GM12878 (cell line): ENCODE measurements around the gene CACNA2D3. TPM values are rescaled to one million over a fixed set of nuclear protein-coding genes. Genes with fewer than 3 reads are reported as not detected.

ENCODE experiments used
- ATAC-seq: fragments of 200-7000 bp; cut with Tn5 transposase; 3 replicates; pipeline ENCODE4 v1.9.1; 2020; ENCODE audit warnings: mild to moderate bottlenecking, moderate library complexity
- BruUV-seq: library from RNA; stranded (reverse); fragments of 400-500 nt; replicated peaks from 2 replicates; lab custom pipeline; 2021; lab: Mats Ljungman, UMichigan
- CTCF ChIA-PET: fragments of 300-600 bp; sonication (Branson Sonifier 250); formaldehyde crosslinking; extraction: SDS; loops from one replicate; lab custom pipeline; 2021; ENCODE audit warnings: inconsistent platforms; lab: Yijun Ruan, JAX
- POLR2A ChIA-PET: fragments of 350-600 bp; formaldehyde crosslinking; extraction: SDS; loops from one replicate; lab custom pipeline; 2021; ENCODE audit warnings: inconsistent platforms; lab: Charles Lee
- RAD21 ChIA-PET: fragments of 300-600 bp; sonication (Branson Sonifier 250); formaldehyde crosslinking; loops from one replicate; lab custom pipeline; 2023; ENCODE audit warnings: antibody characterized with exemption; ENCODE audit not compliant: unreplicated experiment; lab: Charles Lee
- SMC1A ChIA-PET: fragments of 300-600 bp; sonication (Branson Sonifier 250); formaldehyde crosslinking; loops from one replicate; lab custom pipeline; 2023; ENCODE audit not compliant: unreplicated experiment, uncharacterized antibody; lab: Charles Lee
- DNase-seq: peaks from one replicate; pipeline ENCODE4 v3.0.0-alpha.2; 2011; ENCODE audit warnings: low read depth, low spot score
- FAIRE-seq: peaks from 3 replicates; lab custom pipeline; 2011; peaks lifted over from hg19 to GRCh38; lab: Jason Lieb, UNC
- H2AFZ ChIP-seq: 2 replicates; pipeline ENCODE4 v1.6.0; 2011; ENCODE audit warnings: low read depth, low read length, control low read depth; ENCODE audit not compliant: control insufficient read depth
- H3K27ac ChIP-seq: 2 replicates; pipeline ENCODE4 v1.5.1; 2011; ENCODE audit warnings: control low read depth; ENCODE audit not compliant: control insufficient read depth, insufficient read depth
- H3K27me3 ChIP-seq, 2 experiments: replicated peaks in 1 of 2; 2 replicates each; pipeline versions ENCODE4 v1.6.0 to v1.6.1; 2011; ENCODE audit warnings: low read length in 1 of 2; ENCODE audit not compliant: control insufficient read depth in 2 of 2, insufficient read depth in 2 of 2
- H3K36me3 ChIP-seq, 2 experiments: 2 replicates each; pipeline ENCODE4 v1.5.1; 2011; ENCODE audit warnings: low read length in 1 of 2; ENCODE audit not compliant: control insufficient read depth in 2 of 2, insufficient read depth in 2 of 2
- H3K4me1 ChIP-seq: 2 replicates; pipeline ENCODE4 v1.6.1; 2011; ENCODE audit warnings: mild to moderate bottlenecking, low read length, moderate library complexity, mixed read lengths; ENCODE audit not compliant: control insufficient read depth, insufficient read depth
- H3K4me2 ChIP-seq: 2 replicates; pipeline ENCODE4 v1.6.0; 2011; ENCODE audit warnings: control low read depth; ENCODE audit not compliant: control insufficient read depth, insufficient read depth
- H3K4me3 ChIP-seq: fragments of 200-600 bp; sonication (generic); 2 replicates; pipeline ENCODE4 v1.5.1; 2016
- H3K79me2 ChIP-seq: 2 replicates; pipeline ENCODE4 v1.6.0; 2011; ENCODE audit warnings: low read length; ENCODE audit not compliant: control insufficient read depth, insufficient read depth
- H3K9ac ChIP-seq: 2 replicates; pipeline ENCODE4 v1.8.0; 2011; ENCODE audit warnings: low read length, control low read depth, mixed read lengths; ENCODE audit not compliant: control insufficient read depth, insufficient read depth
- H3K9me3 ChIP-seq: replicated peaks from 3 replicates; pipeline ENCODE4 v1.5.1; 2011; ENCODE audit warnings: mild to moderate bottlenecking, low read length; ENCODE audit not compliant: control insufficient read depth, insufficient read depth
- H4K20me1 ChIP-seq: 2 replicates; pipeline ENCODE4 v1.6.0; 2011; ENCODE audit not compliant: control insufficient read depth, insufficient read depth
- ESRRA ChIP-seq: IDR thresholded peaks from 2 replicates; pipeline ENCODE4 v1.6.1; 2012; ENCODE audit warnings: mild to moderate bottlenecking, low read length, improper control_type of control experiment
- NFIC ChIP-seq: IDR thresholded peaks from 2 replicates; pipeline ENCODE4 v1.6.1; 2012; ENCODE audit warnings: low read depth, mild to moderate bottlenecking, inconsistent platforms, low read length, moderate library complexity
- NFYA ChIP-seq: IDR thresholded peaks from 2 replicates; pipeline ENCODE4 v1.6.1; 2011; ENCODE audit warnings: low read depth, mild to moderate bottlenecking, low read length, improper control_type of control experiment, borderline replicate concordance
- TCF3 ChIP-seq: IDR thresholded peaks from 2 replicates; pipeline ENCODE4 v1.6.1; 2012; ENCODE audit warnings: low read depth, mild to moderate bottlenecking, low read length, borderline replicate concordance; ENCODE audit not compliant: insufficient read depth
- ZNF217 ChIP-seq: fragments of 450-650 bp; IDR thresholded peaks from 2 replicates; pipeline ENCODE4 v1.6.1; 2017; ENCODE audit warnings: antibody characterized with exemption, mild to moderate bottlenecking
- in situ Hi-C: fragments of 300-500 bp; cut with MboI; formaldehyde crosslinking; loops from 9 replicates; pipeline ENCODE4 v1.14.3; 2018; ENCODE audit warnings: mixed read lengths
- intact Hi-C: fragments of 100-400 bp; cut with micrococcal nuclease; formaldehyde crosslinking; loops from one replicate; pipeline ENCODE4 v1.14.2; 2022; ENCODE audit not compliant: unreplicated experiment
- polyA plus RNA-seq, 11 experiments: library from polyadenylated mRNA; depleted of rRNA in 4 of 11; unstranded in 6 of 11; stranded (reverse) in 5 of 11; fragments of >200 nt; fragmentation: Nextera tagmentation in 4 of 11; fragmentation: Illumina TruSeq in 1 of 11; extraction: Ambion mirVana in 4 of 11; extraction: Trizol in 1 of 11; gene quantifications; 1 replicate in 1 of 11; 2 replicates in 10 of 11; pipeline versions ENCODE4 v1.2.1 to v1.2.3, GENCODE V29; 2011 to 2016; ENCODE audit warnings: inconsistent platforms in 2 of 11, missing spikeins in 2 of 11, low read depth in 1 of 11
- total RNA-seq, 4 experiments: library from RNA; depleted of rRNA in 3 of 4; stranded (reverse); fragments of >200 nt in 3 of 4; fragmentation: Illumina TruSeq in 1 of 4; extraction: Trizol in 1 of 4; gene quantifications; 2 replicates each; pipeline versions ENCODE4 v1.2.1 to v1.2.3, GENCODE V29; 2013 to 2021
- TF ChIP-seq, protein P1 (sequence below): fragments of 450-650 bp; IDR thresholded peaks from 2 replicates; pipeline ENCODE4 v1.6.1; 2016; ENCODE audit warnings: mild to moderate bottlenecking
- TF ChIP-seq, protein P2 (sequence below): fragments of 450-650 bp; IDR thresholded peaks from 2 replicates; pipeline ENCODE4 v1.6.1; 2017; ENCODE audit warnings: mild to moderate bottlenecking
- TF ChIP-seq, protein P3 (sequence below): fragments of 450-650 bp; formaldehyde crosslinking; IDR thresholded peaks from 2 replicates; pipeline ENCODE4 v1.4.0; 2020; ENCODE audit warnings: mild to moderate bottlenecking, moderate library complexity
- TF ChIP-seq, protein P4 (sequence below): IDR thresholded peaks from 2 replicates; pipeline ENCODE4 v1.6.1; 2012; ENCODE audit warnings: mild to moderate bottlenecking, low read depth, low read length
- TF ChIP-seq, protein P5 (sequence below): IDR thresholded peaks from 2 replicates; pipeline ENCODE4 v1.6.1; 2011; ENCODE audit warnings: borderline replicate concordance, low read depth, mild to moderate bottlenecking, moderate library complexity, low read length; ENCODE audit not compliant: insufficient read depth, poor library complexity, severe bottlenecking

Gene CACNA2D3
- total and polyA plus RNA-seq, 10 of the 15 experiments (the other 5 are each of a cell fraction or from before 2014, with no cell fraction given): not detected

DNA sequence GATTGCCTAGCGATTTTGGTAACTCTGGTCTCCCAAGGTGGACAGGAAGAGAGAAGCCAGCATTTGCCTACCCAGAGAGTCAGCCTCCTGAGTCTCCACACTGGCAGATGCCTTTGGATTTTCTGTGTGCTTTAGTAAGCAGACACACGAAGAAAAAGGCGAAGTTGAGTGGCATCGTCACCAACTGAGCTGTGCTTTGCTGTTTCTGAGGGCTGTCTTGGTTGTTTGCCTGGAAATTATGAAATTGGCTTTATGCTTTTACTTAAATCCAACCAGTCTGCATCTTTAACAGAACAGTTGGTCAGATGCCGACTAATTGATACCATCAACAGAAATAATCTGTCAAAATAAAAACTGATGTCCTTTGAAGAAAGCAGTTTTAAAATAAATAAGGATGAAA is 56.0 kb downstream of the CACNA2D3 start (continued):
- TF ChIP-seq TCF3 (no peak), ZNF217 (no peak)
- TF ChIP-seq, protein P1, sequence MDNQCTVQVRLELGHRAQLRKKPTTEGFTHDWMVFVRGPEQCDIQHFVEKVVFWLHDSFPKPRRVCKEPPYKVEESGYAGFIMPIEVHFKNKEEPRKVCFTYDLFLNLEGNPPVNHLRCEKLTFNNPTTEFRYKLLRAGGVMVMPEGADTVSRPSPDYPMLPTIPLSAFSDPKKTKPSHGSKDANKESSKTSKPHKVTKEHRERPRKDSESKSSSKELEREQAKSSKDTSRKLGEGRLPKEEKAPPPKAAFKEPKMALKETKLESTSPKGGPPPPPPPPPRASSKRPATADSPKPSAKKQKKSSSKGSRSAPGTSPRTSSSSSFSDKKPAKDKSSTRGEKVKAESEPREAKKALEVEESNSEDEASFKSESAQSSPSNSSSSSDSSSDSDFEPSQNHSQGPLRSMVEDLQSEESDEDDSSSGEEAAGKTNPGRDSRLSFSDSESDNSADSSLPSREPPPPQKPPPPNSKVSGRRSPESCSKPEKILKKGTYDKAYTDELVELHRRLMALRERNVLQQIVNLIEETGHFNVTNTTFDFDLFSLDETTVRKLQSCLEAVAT: no peak
- TF ChIP-seq, protein P2, sequence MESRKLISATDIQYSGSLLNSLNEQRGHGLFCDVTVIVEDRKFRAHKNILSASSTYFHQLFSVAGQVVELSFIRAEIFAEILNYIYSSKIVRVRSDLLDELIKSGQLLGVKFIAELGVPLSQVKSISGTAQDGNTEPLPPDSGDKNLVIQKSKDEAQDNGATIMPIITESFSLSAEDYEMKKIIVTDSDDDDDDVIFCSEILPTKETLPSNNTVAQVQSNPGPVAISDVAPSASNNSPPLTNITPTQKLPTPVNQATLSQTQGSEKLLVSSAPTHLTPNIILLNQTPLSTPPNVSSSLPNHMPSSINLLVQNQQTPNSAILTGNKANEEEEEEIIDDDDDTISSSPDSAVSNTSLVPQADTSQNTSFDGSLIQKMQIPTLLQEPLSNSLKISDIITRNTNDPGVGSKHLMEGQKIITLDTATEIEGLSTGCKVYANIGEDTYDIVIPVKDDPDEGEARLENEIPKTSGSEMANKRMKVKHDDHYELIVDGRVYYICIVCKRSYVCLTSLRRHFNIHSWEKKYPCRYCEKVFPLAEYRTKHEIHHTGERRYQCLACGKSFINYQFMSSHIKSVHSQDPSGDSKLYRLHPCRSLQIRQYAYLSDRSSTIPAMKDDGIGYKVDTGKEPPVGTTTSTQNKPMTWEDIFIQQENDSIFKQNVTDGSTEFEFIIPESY: no peak

DNA sequence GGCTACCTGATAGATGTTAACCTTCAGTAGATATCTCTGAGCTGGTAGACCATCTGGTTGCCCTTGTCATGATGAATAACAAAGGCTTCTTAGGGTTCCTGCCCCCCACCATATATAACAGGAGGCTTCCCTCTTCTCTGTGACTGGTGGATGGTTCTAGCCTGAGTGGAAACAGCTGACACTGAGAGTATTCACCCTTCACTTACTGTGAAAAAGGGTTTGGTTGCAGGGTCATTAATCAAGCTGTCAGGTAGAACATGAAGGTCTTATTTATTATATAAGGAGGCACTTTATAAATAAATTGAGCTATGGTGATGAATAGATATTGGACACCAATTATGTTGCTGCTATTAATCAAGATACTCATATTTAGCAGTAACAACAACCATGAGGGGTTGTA is 58.6 kb downstream of the CACNA2D3 start:
- H2AFZ ChIP-seq: no peak overlapping the region
- H3K9me3 ChIP-seq: no peaks in the 10 kb centered on the region
- RAD21 ChIA-PET: no interaction called here
- no peaks in the 10 kb centered on the region for H3K4me1 ChIP-seq
- no peak overlapping the region for H3K4me3 ChIP-seq
- in situ Hi-C loops: no loop called here
- H3K79me2 ChIP-seq: no peaks in the 10 kb centered on the region
- CTCF ChIA-PET: no interaction called here
- no peaks in the 10 kb centered on the region; a peak in 1 of 4 replicates for H3K27me3 ChIP-seq
- TF ChIP-seq NFIC: no peak
- no peak for TF ChIP-seq NFYA
- no peak for TF ChIP-seq ESRRA
- TF ChIP-seq, protein P3, sequence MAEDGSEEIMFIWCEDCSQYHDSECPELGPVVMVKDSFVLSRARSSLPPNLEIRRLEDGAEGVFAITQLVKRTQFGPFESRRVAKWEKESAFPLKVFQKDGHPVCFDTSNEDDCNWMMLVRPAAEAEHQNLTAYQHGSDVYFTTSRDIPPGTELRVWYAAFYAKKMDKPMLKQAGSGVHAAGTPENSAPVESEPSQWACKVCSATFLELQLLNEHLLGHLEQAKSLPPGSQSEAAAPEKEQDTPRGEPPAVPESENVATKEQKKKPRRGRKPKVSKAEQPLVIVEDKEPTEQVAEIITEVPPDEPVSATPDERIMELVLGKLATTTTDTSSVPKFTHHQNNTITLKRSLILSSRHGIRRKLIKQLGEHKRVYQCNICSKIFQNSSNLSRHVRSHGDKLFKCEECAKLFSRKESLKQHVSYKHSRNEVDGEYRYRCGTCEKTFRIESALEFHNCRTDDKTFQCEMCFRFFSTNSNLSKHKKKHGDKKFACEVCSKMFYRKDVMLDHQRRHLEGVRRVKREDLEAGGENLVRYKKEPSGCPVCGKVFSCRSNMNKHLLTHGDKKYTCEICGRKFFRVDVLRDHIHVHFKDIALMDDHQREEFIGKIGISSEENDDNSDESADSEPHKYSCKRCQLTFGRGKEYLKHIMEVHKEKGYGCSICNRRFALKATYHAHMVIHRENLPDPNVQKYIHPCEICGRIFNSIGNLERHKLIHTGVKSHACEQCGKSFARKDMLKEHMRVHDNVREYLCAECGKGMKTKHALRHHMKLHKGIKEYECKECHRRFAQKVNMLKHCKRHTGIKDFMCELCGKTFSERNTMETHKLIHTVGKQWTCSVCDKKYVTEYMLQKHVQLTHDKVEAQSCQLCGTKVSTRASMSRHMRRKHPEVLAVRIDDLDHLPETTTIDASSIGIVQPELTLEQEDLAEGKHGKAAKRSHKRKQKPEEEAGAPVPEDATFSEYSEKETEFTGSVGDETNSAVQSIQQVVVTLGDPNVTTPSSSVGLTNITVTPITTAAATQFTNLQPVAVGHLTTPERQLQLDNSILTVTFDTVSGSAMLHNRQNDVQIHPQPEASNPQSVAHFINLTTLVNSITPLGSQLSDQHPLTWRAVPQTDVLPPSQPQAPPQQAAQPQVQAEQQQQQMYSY (CRISPR knock-in tag): no peak
- TF ChIP-seq, protein P4, sequence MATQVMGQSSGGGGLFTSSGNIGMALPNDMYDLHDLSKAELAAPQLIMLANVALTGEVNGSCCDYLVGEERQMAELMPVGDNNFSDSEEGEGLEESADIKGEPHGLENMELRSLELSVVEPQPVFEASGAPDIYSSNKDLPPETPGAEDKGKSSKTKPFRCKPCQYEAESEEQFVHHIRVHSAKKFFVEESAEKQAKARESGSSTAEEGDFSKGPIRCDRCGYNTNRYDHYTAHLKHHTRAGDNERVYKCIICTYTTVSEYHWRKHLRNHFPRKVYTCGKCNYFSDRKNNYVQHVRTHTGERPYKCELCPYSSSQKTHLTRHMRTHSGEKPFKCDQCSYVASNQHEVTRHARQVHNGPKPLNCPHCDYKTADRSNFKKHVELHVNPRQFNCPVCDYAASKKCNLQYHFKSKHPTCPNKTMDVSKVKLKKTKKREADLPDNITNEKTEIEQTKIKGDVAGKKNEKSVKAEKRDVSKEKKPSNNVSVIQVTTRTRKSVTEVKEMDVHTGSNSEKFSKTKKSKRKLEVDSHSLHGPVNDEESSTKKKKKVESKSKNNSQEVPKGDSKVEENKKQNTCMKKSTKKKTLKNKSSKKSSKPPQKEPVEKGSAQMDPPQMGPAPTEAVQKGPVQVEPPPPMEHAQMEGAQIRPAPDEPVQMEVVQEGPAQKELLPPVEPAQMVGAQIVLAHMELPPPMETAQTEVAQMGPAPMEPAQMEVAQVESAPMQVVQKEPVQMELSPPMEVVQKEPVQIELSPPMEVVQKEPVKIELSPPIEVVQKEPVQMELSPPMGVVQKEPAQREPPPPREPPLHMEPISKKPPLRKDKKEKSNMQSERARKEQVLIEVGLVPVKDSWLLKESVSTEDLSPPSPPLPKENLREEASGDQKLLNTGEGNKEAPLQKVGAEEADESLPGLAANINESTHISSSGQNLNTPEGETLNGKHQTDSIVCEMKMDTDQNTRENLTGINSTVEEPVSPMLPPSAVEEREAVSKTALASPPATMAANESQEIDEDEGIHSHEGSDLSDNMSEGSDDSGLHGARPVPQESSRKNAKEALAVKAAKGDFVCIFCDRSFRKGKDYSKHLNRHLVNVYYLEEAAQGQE: no peak
- TF ChIP-seq, protein P5, sequence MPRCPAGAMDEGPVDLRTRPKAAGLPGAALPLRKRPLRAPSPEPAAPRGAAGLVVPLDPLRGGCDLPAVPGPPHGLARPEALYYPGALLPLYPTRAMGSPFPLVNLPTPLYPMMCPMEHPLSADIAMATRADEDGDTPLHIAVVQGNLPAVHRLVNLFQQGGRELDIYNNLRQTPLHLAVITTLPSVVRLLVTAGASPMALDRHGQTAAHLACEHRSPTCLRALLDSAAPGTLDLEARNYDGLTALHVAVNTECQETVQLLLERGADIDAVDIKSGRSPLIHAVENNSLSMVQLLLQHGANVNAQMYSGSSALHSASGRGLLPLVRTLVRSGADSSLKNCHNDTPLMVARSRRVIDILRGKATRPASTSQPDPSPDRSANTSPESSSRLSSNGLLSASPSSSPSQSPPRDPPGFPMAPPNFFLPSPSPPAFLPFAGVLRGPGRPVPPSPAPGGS: no peak
- no peak overlapping the region for H3K9ac ChIP-seq
- H3K4me2 ChIP-seq: no peak overlapping the region
- FAIRE-seq (no peak), DNase-seq (no peak), ATAC-seq (no peak)
- H3K27ac ChIP-seq: no peak overlapping the region
- no peaks in the 10 kb centered on the region for H3K36me3 ChIP-seq
- SMC1A ChIA-PET: no interaction called here
- H4K20me1 ChIP-seq: no peaks in the 10 kb centered on the region
- BruUV-seq: no TSS peak
- POLR2A ChIA-PET: no interaction called here
- intact Hi-C loops: no loop called here
